SK-N-SH (cell line): ENCODE results near the gene PCK1. TPM values are rescaled to one million over a fixed set of nuclear protein-coding genes. Genes with fewer than 3 reads are reported as not detected.

ENCODE experiments used
- CTCF ChIA-PET: fragments of 300-600, 350-600 bp; formaldehyde crosslinking; extraction: SDS; loops from one replicate; lab custom pipeline; 2021; lab: Yijun Ruan, JAX
- POLR2A ChIA-PET: fragments of 350-600 bp; sonication (Branson Sonifier 250); formaldehyde crosslinking; extraction: SDS; loops from one replicate; lab custom pipeline; 2020; ENCODE audit warnings: antibody characterized with exemption, inconsistent platforms; lab: Yijun Ruan, JAX
- DNase-seq: peaks from one replicate; pipeline ENCODE4 v3.0.0; 2012
- H2AFZ ChIP-seq: fragments of 200-600 bp; sonication (generic); 2 replicates; pipeline ENCODE4 v1.8.1; 2016; ENCODE audit warnings: antibody characterized with exemption, mild to moderate bottlenecking, low read depth
- H3F3A ChIP-seq: fragments of 200-600 bp; sonication (generic); replicated peaks from 2 replicates; pipeline ENCODE3; 2016; ENCODE audit warnings: antibody characterized with exemption, mild to moderate bottlenecking; ENCODE audit not compliant: insufficient read depth
- H3K27ac ChIP-seq, 2 experiments: fragments of 200-500 bp in 1 of 2; fragments of 200-600 bp in 1 of 2; sonication (Bioruptor generic) in 1 of 2; sonication (generic), shearing (Covaris generic) in 1 of 2; 2 replicates each; pipeline versions ENCODE4 v1.5.1 to v1.6.1; 2014 to 2016; ENCODE audit warnings: low read depth in 2 of 2, inconsistent platforms in 1 of 2, low read length in 1 of 2, mild to moderate bottlenecking in 1 of 2, mixed read lengths in 1 of 2
- H3K27me3 ChIP-seq: fragments of 200-600 bp; sonication (generic), shearing (Covaris generic); 2 replicates; pipeline ENCODE4 v1.6.1; 2016; ENCODE audit warnings: mixed run types; ENCODE audit not compliant: insufficient read depth
- H3K36me3 ChIP-seq, 2 experiments: fragments of 200-500 bp in 1 of 2; fragments of 200-600 bp in 1 of 2; sonication (Bioruptor generic) in 1 of 2; sonication (generic) in 1 of 2; replicated peaks in 1 of 2; 2 replicates each; pipeline versions ENCODE3 to v1.5.1; 2014 to 2016; ENCODE audit warnings: low read length in 1 of 2, mild to moderate bottlenecking in 1 of 2; ENCODE audit not compliant: insufficient read depth in 2 of 2, control insufficient read depth in 1 of 2
- H3K4me1 ChIP-seq, 2 experiments: fragments of 200-500 bp in 1 of 2; fragments of 200-600 bp in 1 of 2; sonication (Bioruptor generic) in 1 of 2; sonication (generic), shearing (Covaris generic) in 1 of 2; 2 replicates each; pipeline versions ENCODE4 v1.5.1 to v1.6.1; 2014 to 2016; ENCODE audit warnings: low read depth in 1 of 2, low read length in 1 of 2, mixed run types in 1 of 2; ENCODE audit not compliant: insufficient read depth in 2 of 2, control insufficient read depth in 1 of 2
- H3K4me2 ChIP-seq: fragments of 200-600 bp; sonication (generic), shearing (Covaris generic); 2 replicates; pipeline ENCODE4 v1.6.1; 2017; ENCODE audit warnings: mixed run types
- H3K4me3 ChIP-seq, 2 experiments: fragments of 200-500 bp in 1 of 2; fragments of 200-600 bp in 1 of 2; sonication (Bioruptor generic) in 1 of 2; sonication (generic), shearing (Covaris generic) in 1 of 2; 2 replicates each; pipeline versions ENCODE4 v1.5.1 to v1.8.1; 2014 to 2016; ENCODE audit warnings: low read depth in 2 of 2, inconsistent platforms in 1 of 2, low read length in 1 of 2, mild to moderate bottlenecking in 1 of 2, mixed read lengths in 1 of 2, moderate library complexity in 1 of 2
- H3K79me2 ChIP-seq: fragments of 200-600 bp; sonication (generic); 2 replicates; pipeline ENCODE4 v1.8.1; 2017; ENCODE audit warnings: mild to moderate bottlenecking; ENCODE audit not compliant: insufficient read depth
- H3K9ac ChIP-seq: fragments of 200-600 bp; sonication (generic); 2 replicates; pipeline ENCODE4 v1.6.1; 2017; ENCODE audit warnings: mixed run types
- H3K9me2 ChIP-seq: fragments of 200-600 bp; sonication (generic); 2 replicates; pipeline ENCODE4 v1.6.1; 2017; ENCODE audit warnings: mixed run types
- H3K9me3 ChIP-seq: fragments of 200-600 bp; sonication (generic); 2 replicates; pipeline ENCODE4 v1.6.1; 2017; ENCODE audit warnings: mixed run types, mild to moderate bottlenecking, moderate library complexity
- H4K20me1 ChIP-seq: fragments of 200-600 bp; sonication (generic); 2 replicates; pipeline ENCODE4 v1.6.1; 2017; ENCODE audit warnings: mild to moderate bottlenecking, mixed run types; ENCODE audit not compliant: insufficient read depth
- ELF1 ChIP-seq: IDR thresholded peaks from 2 replicates; pipeline ENCODE4 v1.4.0; 2012
- EP300 ChIP-seq, 2 experiments: IDR thresholded peaks; 2 replicates each; pipeline versions ENCODE4 v1.4.0 to v1.6.1; 2012; ENCODE audit warnings: borderline replicate concordance in 1 of 2, low read depth in 1 of 2, low read length in 1 of 2
- EZH2phosphoT487 ChIP-seq: fragments of 200-600 bp; sonication (generic); IDR thresholded peaks from 2 replicates; pipeline ENCODE4 v1.6.1; 2017; ENCODE audit warnings: low read depth, mixed run types, mild to moderate bottlenecking, antibody characterized with exemption, moderate library complexity, borderline replicate concordance
- FOXM1 ChIP-seq: IDR thresholded peaks from 2 replicates; pipeline ENCODE4 v1.4.0; 2012; ENCODE audit warnings: low read depth, mild to moderate bottlenecking
- MEF2A ChIP-seq: IDR thresholded peaks from 2 replicates; pipeline ENCODE4 v1.4.0; 2012; ENCODE audit warnings: low read depth, borderline replicate concordance
- MXI1 ChIP-seq: IDR thresholded peaks from 2 replicates; pipeline ENCODE4 v1.6.1; 2012; ENCODE audit warnings: mild to moderate bottlenecking, low read depth, low read length, improper control_type of control experiment
- RAD21 ChIP-seq: IDR thresholded peaks from 2 replicates; pipeline ENCODE4 v1.6.1; 2012; ENCODE audit warnings: mild to moderate bottlenecking, low read length
- RCOR1 ChIP-seq: fragments of 150-350 bp; IDR thresholded peaks from 2 replicates; pipeline ENCODE4 v1.6.1; 2017; ENCODE audit warnings: antibody characterized with exemption, low read length
- SMC3 ChIP-seq: IDR thresholded peaks from 2 replicates; pipeline ENCODE4 v1.6.1; 2012; ENCODE audit warnings: low read depth, low read length, improper control_type of control experiment
- TCF12 ChIP-seq: IDR thresholded peaks from 2 replicates; pipeline ENCODE4 v1.4.0; 2012
- TEAD4 ChIP-seq: IDR thresholded peaks from 2 replicates; pipeline ENCODE4 v1.4.0; 2012; ENCODE audit warnings: mild to moderate bottlenecking, borderline replicate concordance; ENCODE audit not compliant: insufficient read depth
- YY1 ChIP-seq: IDR thresholded peaks from 2 replicates; pipeline ENCODE4 v1.4.0; 2012; ENCODE audit warnings: low read depth, mild to moderate bottlenecking
- WGBS: methylation state at CpG from one replicate; pipeline ENCODE4 v1.1.6; 2017; ENCODE audit warnings: low lambda C conversion rate; 5-methylcytosine and 5-hydroxymethylcytosine counted together
- polyA plus RNA-seq, 3 experiments: library from polyadenylated mRNA; depleted of rRNA; stranded (reverse); fragments of >200 nt; gene quantifications; 2 replicates each; pipeline ENCODE4 v1.2.3, GENCODE V29; 2012
- TF ChIP-seq, protein P1 (sequence below): IDR thresholded peaks from 2 replicates; pipeline ENCODE4 v1.4.0; 2012; ENCODE audit warnings: low read depth
- TF ChIP-seq, protein P2 (sequence below): IDR thresholded peaks from 2 replicates; pipeline ENCODE4; 2012
- TF ChIP-seq, protein P3 (sequence below): fragments of 200-600 bp; sonication (generic); IDR thresholded peaks from 2 replicates; pipeline ENCODE4 v1.6.1; 2017; ENCODE audit warnings: antibody characterized with exemption, mild to moderate bottlenecking, moderate library complexity
- TF ChIP-seq, protein P4 (sequence below): fragments of 150-350 bp; IDR thresholded peaks from 2 replicates; pipeline ENCODE4 v1.6.1; 2017; ENCODE audit warnings: antibody characterized with exemption, low read length, low read depth, borderline replicate concordance
- TF ChIP-seq, protein P5 (sequence below): IDR thresholded peaks from 2 replicates; pipeline ENCODE4 v1.4.0; 2012; ENCODE audit warnings: low read depth, borderline replicate concordance

Gene PCK1
- polyA plus RNA-seq, 1 of the 3 experiments (the other 2 are of a cell fraction), result not detected

DNA sequence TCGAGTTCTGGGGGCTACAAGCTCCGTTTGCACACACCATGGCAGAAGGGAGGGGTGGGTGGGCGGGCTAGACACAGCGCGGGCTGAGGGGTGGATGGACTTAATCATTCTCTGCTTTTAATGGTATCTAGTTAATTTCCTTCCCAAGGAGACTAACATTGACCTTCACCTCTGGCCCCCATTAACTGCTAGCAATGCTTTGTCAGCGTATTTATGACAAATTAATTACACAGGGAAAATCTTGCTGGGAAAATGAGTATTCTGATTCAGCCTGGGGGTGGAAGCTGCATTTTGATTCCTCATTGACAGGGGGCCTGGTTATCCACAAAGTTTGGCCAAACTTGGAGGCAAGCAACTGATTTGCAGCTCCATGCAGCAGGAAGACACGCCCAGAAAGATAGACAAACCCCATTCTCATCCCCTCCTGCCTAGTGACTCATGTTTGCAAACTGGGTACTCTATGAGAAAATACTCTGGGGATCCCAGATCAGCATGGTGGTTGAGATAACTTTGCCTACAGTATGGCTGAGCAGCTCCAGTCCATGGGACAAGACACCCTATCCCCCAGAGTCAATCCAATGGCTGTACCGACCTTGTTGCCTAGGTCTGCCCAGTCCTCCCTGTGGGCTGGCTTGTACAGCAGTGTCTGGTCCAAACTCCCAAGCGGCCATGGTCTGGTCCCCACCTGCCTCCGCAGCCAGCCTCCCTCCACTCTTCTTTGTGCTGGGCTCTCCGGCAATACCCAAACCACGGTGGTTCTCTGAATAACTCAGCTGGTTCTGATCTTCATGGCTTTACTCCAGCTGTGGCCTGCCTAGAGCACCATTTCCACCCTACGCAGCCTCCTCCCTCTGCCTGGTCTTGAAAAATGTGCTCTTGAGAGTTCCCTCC, 39.7 kb downstream of the PCK1 start:
- peaks cover 0 to 9% of the 10 kb centered on the region in 2 experiments; a peak in 1 of 4 replicates for H3K4me1 ChIP-seq
- H4K20me1 ChIP-seq, result no peaks in the 10 kb centered on the region
- no peaks in the 10 kb centered on the region for H3K79me2 ChIP-seq
- ChIA-PET CTCF (interaction anchor here (0.7 to 11.5 kb wide), 11 partner anchors 11 to 614 kb away, joined by 3 to 356 read pairs (median 4); no protein-coding TSS in a partner anchor), POLR2A (no interaction called here)
- H3F3A ChIP-seq, result no peaks in the 10 kb centered on the region
- no peaks in the 10 kb centered on the region for H3K9me3 ChIP-seq
- no peak overlapping the region for H2AFZ ChIP-seq
- 76% methylated on average over 12 of the region's 13 CpGs for WGBS
- H3K4me2 ChIP-seq, result no peak overlapping the region
- no peak overlapping the region for H3K27ac ChIP-seq
- H3K9me2 ChIP-seq, result no peaks in the 10 kb centered on the region
- H3K4me3 ChIP-seq, result no peak overlapping the region
- H3K27me3 ChIP-seq, result no peaks in the 10 kb centered on the region; the same call in 1 of the 2 replicates
- H3K36me3 ChIP-seq, result no peaks in the 10 kb centered on the region
- H3K9ac ChIP-seq, result no peak overlapping the region
- TF ChIP-seq TCF12 (no peak), RCOR1 (no peak), TEAD4 (no peak), FOXM1 (no peak)
- TF ChIP-seq, protein P1, sequence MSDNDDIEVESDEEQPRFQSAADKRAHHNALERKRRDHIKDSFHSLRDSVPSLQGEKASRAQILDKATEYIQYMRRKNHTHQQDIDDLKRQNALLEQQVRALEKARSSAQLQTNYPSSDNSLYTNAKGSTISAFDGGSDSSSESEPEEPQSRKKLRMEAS, result no peak
- TF ChIP-seq, protein P2, sequence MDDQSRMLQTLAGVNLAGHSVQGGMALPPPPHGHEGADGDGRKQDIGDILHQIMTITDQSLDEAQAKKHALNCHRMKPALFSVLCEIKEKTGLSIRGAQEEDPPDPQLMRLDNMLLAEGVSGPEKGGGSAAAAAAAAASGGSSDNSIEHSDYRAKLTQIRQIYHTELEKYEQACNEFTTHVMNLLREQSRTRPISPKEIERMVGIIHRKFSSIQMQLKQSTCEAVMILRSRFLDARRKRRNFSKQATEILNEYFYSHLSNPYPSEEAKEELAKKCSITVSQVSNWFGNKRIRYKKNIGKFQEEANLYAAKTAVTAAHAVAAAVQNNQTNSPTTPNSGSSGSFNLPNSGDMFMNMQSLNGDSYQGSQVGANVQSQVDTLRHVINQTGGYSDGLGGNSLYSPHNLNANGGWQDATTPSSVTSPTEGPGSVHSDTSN, result no peak
- TF ChIP-seq, protein P3, sequence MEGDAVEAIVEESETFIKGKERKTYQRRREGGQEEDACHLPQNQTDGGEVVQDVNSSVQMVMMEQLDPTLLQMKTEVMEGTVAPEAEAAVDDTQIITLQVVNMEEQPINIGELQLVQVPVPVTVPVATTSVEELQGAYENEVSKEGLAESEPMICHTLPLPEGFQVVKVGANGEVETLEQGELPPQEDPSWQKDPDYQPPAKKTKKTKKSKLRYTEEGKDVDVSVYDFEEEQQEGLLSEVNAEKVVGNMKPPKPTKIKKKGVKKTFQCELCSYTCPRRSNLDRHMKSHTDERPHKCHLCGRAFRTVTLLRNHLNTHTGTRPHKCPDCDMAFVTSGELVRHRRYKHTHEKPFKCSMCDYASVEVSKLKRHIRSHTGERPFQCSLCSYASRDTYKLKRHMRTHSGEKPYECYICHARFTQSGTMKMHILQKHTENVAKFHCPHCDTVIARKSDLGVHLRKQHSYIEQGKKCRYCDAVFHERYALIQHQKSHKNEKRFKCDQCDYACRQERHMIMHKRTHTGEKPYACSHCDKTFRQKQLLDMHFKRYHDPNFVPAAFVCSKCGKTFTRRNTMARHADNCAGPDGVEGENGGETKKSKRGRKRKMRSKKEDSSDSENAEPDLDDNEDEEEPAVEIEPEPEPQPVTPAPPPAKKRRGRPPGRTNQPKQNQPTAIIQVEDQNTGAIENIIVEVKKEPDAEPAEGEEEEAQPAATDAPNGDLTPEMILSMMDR, result no peak
- TF ChIP-seq, protein P4, sequence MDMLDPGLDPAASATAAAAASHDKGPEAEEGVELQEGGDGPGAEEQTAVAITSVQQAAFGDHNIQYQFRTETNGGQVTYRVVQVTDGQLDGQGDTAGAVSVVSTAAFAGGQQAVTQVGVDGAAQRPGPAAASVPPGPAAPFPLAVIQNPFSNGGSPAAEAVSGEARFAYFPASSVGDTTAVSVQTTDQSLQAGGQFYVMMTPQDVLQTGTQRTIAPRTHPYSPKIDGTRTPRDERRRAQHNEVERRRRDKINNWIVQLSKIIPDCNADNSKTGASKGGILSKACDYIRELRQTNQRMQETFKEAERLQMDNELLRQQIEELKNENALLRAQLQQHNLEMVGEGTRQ, result no peak
- no peak for DNase-seq

DNA sequence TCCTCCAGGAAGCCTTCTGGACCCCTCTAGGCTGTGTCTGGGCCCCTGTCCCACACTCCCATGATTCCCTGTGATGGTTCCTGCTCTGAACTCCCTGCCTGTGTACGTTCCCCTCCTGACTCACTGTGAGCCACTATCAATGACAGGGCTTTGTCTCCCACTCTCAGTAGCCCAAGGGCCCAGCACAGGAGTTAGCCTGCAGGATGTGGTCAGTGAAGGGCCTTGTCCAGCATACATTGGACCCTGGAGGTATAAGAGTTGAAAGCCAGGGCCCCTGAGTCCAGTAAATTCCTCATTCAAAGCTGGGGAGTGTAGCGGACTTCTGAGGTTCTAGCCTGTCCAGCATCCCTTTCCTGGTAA, 40.3 kb downstream of the PCK1 start:
- Histone ChIP-seq H3K4me1 (peaks cover 0 to 9% of the 10 kb centered on the region in 2 experiments; a peak in 1 of 4 replicates), H2AFZ (no peak overlapping the region), H3F3A (no peaks in the 10 kb centered on the region), H3K79me2 (no peaks in the 10 kb centered on the region), H3K27me3 (no peaks in the 10 kb centered on the region; the same call in 1 of the 2 replicates), H3K9ac (no peak overlapping the region), H3K9me3 (no peaks in the 10 kb centered on the region), H3K4me2 (no peak overlapping the region), H3K27ac (no peak overlapping the region), H3K9me2 (no peaks in the 10 kb centered on the region), H3K4me3 (no peak overlapping the region), H4K20me1 (no peaks in the 10 kb centered on the region), H3K36me3 (no peaks in the 10 kb centered on the region)
- WGBS, result 71% methylated on average over 2 of the region's 2 CpGs
- no peak for DNase-seq
- ChIA-PET CTCF (interaction anchor here (0.9 to 11.5 kb wide), 8 partner anchors 10 to 613 kb away, joined by 3 to 356 read pairs (median 10); no protein-coding TSS in a partner anchor), POLR2A (no interaction called here)
- TF ChIP-seq, protein P5, sequence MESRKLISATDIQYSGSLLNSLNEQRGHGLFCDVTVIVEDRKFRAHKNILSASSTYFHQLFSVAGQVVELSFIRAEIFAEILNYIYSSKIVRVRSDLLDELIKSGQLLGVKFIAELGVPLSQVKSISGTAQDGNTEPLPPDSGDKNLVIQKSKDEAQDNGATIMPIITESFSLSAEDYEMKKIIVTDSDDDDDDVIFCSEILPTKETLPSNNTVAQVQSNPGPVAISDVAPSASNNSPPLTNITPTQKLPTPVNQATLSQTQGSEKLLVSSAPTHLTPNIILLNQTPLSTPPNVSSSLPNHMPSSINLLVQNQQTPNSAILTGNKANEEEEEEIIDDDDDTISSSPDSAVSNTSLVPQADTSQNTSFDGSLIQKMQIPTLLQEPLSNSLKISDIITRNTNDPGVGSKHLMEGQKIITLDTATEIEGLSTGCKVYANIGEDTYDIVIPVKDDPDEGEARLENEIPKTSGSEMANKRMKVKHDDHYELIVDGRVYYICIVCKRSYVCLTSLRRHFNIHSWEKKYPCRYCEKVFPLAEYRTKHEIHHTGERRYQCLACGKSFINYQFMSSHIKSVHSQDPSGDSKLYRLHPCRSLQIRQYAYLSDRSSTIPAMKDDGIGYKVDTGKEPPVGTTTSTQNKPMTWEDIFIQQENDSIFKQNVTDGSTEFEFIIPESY, result no peak
- TF ChIP-seq MXI1, result no peak
- no peak for TF ChIP-seq YY1
- no peak for TF ChIP-seq TCF12
- TF ChIP-seq, protein P3, result no peak
- no peak for TF ChIP-seq MEF2A
- no peak for TF ChIP-seq RAD21
- TF ChIP-seq EP300 (IDR thresholded peaks at IDR 0.05; ENCODE audit: borderline replicate concordance in 1 of 2, low read depth in 1 of 2, low read length in 1 of 2), result no peak
- no peak for TF ChIP-seq EZH2phosphoT487
- TF ChIP-seq SMC3, result no peak
- no peak for TF ChIP-seq RCOR1
- no peak for TF ChIP-seq ELF1
